ENCODE measurements around the gene HOXA10.

Gene HOXA10

GRCh38 chr7:27188386-27189294 is 14.5 kb upstream of the HOXA10 start:
- H3K27me3 ChIP-seq (ENCODE audit: control insufficient read depth, insufficient read depth, low read length), result peaks cover 100% of the 10 kb centered on the region
- no peaks in the 10 kb centered on the region for H3K36me3 ChIP-seq (ENCODE audit: control insufficient read depth, insufficient read depth, low read length)
- H3K9me3 ChIP-seq (ENCODE audit: control insufficient read depth, insufficient read depth, low read length), result no peaks in the 10 kb centered on the region
- H3K4me1 ChIP-seq (ENCODE audit: control insufficient read depth, insufficient read depth, low read length), result peaks cover 39% of the 10 kb centered on the region
- no peak overlapping the region for H3K9ac ChIP-seq (ENCODE audit: low read depth, low read length)
- no peak overlapping the region; the same call in 1 of the 2 replicates for H3K4me3 ChIP-seq (ENCODE audit: low read depth, low read length)
- H3K27ac ChIP-seq (ENCODE audit: low read depth, low read length), result no peak overlapping the region

GRCh38 chr7:27187475-27188385 is 13.6 kb upstream of the HOXA10 start:
- Histone ChIP-seq H3K4me3 (ENCODE audit: low read depth, low read length) (no peak overlapping the region), H3K27ac (ENCODE audit: low read depth, low read length) (no peak overlapping the region), H3K9ac (ENCODE audit: low read depth, low read length) (no peak overlapping the region)

DNA sequence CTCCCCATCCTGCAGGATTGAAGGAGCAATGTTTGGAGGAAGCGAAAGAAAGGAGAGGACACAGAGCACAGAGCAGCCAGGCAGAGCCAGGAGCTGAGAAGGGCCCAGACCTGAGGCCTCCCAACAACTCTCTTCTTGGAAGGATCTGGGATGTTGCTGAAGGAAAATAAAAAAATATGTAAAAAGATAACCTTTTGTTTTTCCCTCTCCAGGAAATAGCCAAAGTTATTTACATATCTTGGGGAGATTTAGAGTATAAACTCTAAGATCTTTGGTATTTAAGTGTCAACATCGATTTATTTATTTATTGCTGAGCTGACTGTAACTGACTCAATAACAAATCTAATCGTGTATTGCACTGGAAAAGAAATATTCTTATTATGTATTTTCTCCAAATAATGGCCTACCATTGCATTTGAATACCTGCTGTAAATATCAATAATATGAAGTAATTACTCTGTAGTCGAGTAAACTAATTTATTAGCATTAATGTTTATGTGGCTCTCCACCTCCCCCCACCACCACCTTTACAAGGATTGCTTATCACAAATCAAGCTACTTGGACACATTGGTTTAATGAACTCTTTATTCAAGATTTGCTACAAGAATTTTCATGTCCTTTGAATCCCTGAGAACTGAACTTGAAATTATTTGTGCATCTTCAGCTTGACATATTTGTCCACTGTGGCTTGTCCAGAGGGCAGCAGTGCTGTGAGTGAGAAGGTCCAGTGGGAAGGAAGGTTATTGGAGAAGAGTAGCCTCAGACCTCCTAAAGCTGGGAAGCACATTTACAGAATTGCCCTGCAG is 12.8 kb upstream of the HOXA10 start:
- Histone ChIP-seq H3K9me3 (ENCODE audit: control insufficient read depth, insufficient read depth, low read length) (no peaks in the 10 kb centered on the region), H3K27me3 (ENCODE audit: control insufficient read depth, insufficient read depth, low read length) (peaks cover 100% of the 10 kb centered on the region), H3K36me3 (ENCODE audit: control insufficient read depth, insufficient read depth, low read length) (no peaks in the 10 kb centered on the region), H3K27ac (ENCODE audit: low read depth, low read length) (no peak overlapping the region), H3K4me1 (ENCODE audit: control insufficient read depth, insufficient read depth, low read length) (peaks cover 38% of the 10 kb centered on the region), H3K4me3 (ENCODE audit: low read depth, low read length) (no peak overlapping the region), H3K9ac (ENCODE audit: low read depth, low read length) (no peak overlapping the region)

More at GRCh38 chr7:27187475-27188385, 13.6 kb upstream of the HOXA10 start:
- peaks cover 42% of the 10 kb centered on the region for H3K4me1 ChIP-seq (ENCODE audit: control insufficient read depth, insufficient read depth, low read length)
- H3K36me3 ChIP-seq (ENCODE audit: control insufficient read depth, insufficient read depth, low read length), result no peaks in the 10 kb centered on the region
- peaks cover 100% of the 10 kb centered on the region for H3K27me3 ChIP-seq (ENCODE audit: control insufficient read depth, insufficient read depth, low read length)
- no peaks in the 10 kb centered on the region for H3K9me3 ChIP-seq (ENCODE audit: control insufficient read depth, insufficient read depth, low read length)

- Histone ChIP-seq H3K4me3 (ENCODE audit: low read depth, low read length) (no peak overlapping the region), H3K27ac (ENCODE audit: low read depth, low read length) (no peak overlapping the region), H3K4me1 (ENCODE audit: control insufficient read depth, insufficient read depth, low read length) (peaks cover 38% of the 10 kb centered on the region), H3K9me3 (ENCODE audit: control insufficient read depth, insufficient read depth, low read length) (no peaks in the 10 kb centered on the region), H3K36me3 (ENCODE audit: control insufficient read depth, insufficient read depth, low read length) (no peaks in the 10 kb centered on the region), H3K9ac (ENCODE audit: low read depth, low read length) (no peak overlapping the region), H3K27me3 (ENCODE audit: control insufficient read depth, insufficient read depth, low read length) (peaks cover 100% of the 10 kb centered on the region)
Observed at GRCh38 chr7:27185854-27186667, 11.9 kb upstream of the HOXA10 start.

DNA sequence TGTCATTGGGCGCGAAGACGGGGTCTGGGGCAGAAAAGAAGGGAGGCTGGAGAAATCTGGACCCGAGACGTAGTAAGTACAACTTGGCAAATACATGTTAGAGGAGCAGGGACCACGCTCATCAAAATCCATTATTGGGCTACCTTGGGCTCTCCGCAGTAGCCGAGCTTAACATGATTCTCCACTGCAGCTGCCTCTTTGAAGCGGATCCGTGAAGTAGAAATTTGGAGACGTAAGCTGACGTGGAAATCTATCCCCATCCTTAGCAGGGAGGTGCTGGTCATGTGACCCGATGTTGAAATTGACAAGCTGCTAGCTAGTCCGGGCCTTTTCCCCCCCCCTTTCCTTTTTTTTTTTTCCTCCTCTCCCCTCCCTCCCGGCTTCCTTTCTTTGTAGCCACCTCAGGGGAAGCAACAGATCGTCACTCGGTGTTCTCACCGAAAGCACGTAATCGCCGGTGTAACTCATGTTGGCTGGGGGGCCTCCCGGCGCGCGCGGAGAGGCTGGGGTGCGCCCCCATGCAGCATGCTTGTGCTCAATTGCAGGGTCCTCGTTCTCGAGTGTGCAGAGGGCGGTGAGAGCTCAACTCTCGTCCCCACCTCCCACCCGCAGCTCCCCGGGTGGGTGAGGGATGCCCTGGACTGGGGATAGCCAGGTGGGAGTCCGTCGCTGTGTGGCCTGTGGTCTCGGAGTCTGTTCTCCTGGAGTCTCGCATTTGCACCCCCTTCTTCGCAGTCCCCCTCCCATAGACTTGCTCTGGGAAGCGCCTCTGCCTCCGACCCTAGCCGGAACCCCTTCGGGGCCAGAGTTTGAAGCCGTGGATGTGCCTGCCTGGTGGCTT is 11.1 kb upstream of the HOXA10 start, which contains the start of gene HOXA11:
Gene HOXA11, minus strand, starts transcription at position 220 of the 841 bp plus-strand sequence. Its CDS starts 88 bp downstream, at position 132.
- H3K27me3 ChIP-seq (ENCODE audit: control insufficient read depth, insufficient read depth, low read length), result peaks cover 100% of the 10 kb centered on the region
- H3K9ac ChIP-seq (ENCODE audit: low read depth, low read length), result no peak within 1 kb of the TSS

GRCh38 chr7:27184337-27185012 is 10.4 kb upstream of the HOXA10 start:
- Histone ChIP-seq H3K36me3 (ENCODE audit: control insufficient read depth, insufficient read depth, low read length) (no peaks in the 10 kb centered on the region), H3K27me3 (ENCODE audit: control insufficient read depth, insufficient read depth, low read length) (peaks cover 100% of the 10 kb centered on the region), H3K9ac (ENCODE audit: low read depth, low read length) (no peak overlapping the region), H3K27ac (ENCODE audit: low read depth, low read length) (no peak overlapping the region), H3K4me1 (ENCODE audit: control insufficient read depth, insufficient read depth, low read length) (peaks cover 38% of the 10 kb centered on the region), H3K4me3 (ENCODE audit: low read depth, low read length) (no peak overlapping the region), H3K9me3 (ENCODE audit: control insufficient read depth, insufficient read depth, low read length) (no peaks in the 10 kb centered on the region)

More for the DNA sequence above, 11.1 kb upstream of the HOXA10 start, which contains the start of gene HOXA11:
- Histone ChIP-seq H3K4me3 (ENCODE audit: low read depth, low read length) (no peak within 1 kb of the TSS), H3K27ac (ENCODE audit: low read depth, low read length) (no peak within 1 kb of the TSS), H3K4me1 (ENCODE audit: control insufficient read depth, insufficient read depth, low read length) (peaks cover 38% of the 10 kb centered on the region), H3K9me3 (ENCODE audit: control insufficient read depth, insufficient read depth, low read length) (no peaks in the 10 kb centered on the region), H3K36me3 (ENCODE audit: control insufficient read depth, insufficient read depth, low read length) (no peaks in the 10 kb centered on the region)

DNA sequence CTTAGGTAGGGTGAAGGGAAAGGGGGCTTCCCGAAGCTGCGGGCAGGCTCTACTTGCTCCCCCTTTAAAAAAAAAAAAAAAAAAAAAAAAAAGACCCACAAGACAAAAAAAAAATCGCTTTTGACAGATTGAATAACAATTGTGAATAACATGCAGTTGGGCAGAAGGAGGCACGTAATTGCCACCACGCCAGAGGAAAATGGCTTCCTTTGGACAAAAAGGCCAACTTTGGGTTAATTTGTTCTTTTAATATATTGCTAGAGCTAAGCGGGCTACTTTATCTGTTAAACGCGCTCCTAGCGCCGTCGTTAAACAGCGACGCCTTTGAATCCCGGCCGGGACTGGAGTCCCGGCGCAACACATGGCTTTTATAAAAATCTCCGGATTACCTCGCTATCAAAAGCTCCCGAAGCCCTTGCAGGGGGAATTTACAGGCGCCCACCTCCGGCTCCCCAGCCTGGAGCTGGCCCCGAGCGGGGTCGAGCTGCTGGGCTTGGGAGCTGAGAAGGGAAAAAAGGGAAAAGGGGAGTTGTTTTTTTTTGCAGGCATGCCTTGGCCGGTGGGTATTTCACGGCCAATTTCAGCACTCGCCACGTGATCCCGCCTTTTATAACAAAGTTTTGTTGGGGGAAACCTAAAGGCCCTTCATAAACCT is 9.7 kb upstream of the HOXA10 start:
- no peak overlapping the region for H3K4me3 ChIP-seq (ENCODE audit: low read depth, low read length)

GRCh38 chr7:27182861-27183681 is 9.0 kb upstream of the HOXA10 start:
- peaks cover 100% of the 10 kb centered on the region for H3K27me3 ChIP-seq (ENCODE audit: control insufficient read depth, insufficient read depth, low read length)
- peaks cover 29% of the 10 kb centered on the region for H3K4me1 ChIP-seq (ENCODE audit: control insufficient read depth, insufficient read depth, low read length)
- no peaks in the 10 kb centered on the region for H3K9me3 ChIP-seq (ENCODE audit: control insufficient read depth, insufficient read depth, low read length)
- no peak overlapping the region for H3K4me3 ChIP-seq (ENCODE audit: low read depth, low read length)
- H3K36me3 ChIP-seq (ENCODE audit: control insufficient read depth, insufficient read depth, low read length), result no peaks in the 10 kb centered on the region
- no peak overlapping the region for H3K27ac ChIP-seq (ENCODE audit: low read depth, low read length)
- H3K9ac ChIP-seq (ENCODE audit: low read depth, low read length), result no peak overlapping the region

More for the DNA sequence above, 9.7 kb upstream of the HOXA10 start:
- no peaks in the 10 kb centered on the region for H3K36me3 ChIP-seq (ENCODE audit: control insufficient read depth, insufficient read depth, low read length)
- H3K9ac ChIP-seq (ENCODE audit: low read depth, low read length), result no peak overlapping the region
- H3K9me3 ChIP-seq (ENCODE audit: control insufficient read depth, insufficient read depth, low read length), result no peaks in the 10 kb centered on the region
- H3K27ac ChIP-seq (ENCODE audit: low read depth, low read length), result no peak overlapping the region
- H3K27me3 ChIP-seq (ENCODE audit: control insufficient read depth, insufficient read depth, low read length), result peaks cover 100% of the 10 kb centered on the region
- H3K4me1 ChIP-seq (ENCODE audit: control insufficient read depth, insufficient read depth, low read length), result peaks cover 35% of the 10 kb centered on the region

Data from HUES48 (cell line).